AG04450 (cell line): Measurements from ENCODE around the gene NRG3. TPM values are rescaled to one million over a fixed set of nuclear protein-coding genes. Genes with fewer than 3 reads are reported as not detected.

Experiments
- CTCF ChIA-PET: fragments of 300-600, 350-600 bp; formaldehyde crosslinking; extraction: SDS; loops from one replicate; lab custom pipeline; 2022; ENCODE audit warnings: antibody characterized with exemption, inconsistent platforms; lab: Charles Lee
- POLR2A ChIA-PET: fragments of 350-600 bp; formaldehyde crosslinking; extraction: SDS; loops from one replicate; lab custom pipeline; 2021; ENCODE audit warnings: antibody characterized with exemption, inconsistent platforms; lab: Yijun Ruan, JAX
- DNase-seq: peaks from one replicate; pipeline ENCODE4 v3.0.0-alpha.2; 2011; ENCODE audit warnings: low read depth, low spot score
- H3K27ac ChIP-seq: one replicate; pipeline ENCODE4 v1.5.1; 2012; ENCODE audit warnings: low read depth, low read length, control low read depth
- H3K27me3 ChIP-seq: one replicate; pipeline ENCODE4 v1.6.0; 2012; ENCODE audit warnings: low read length; ENCODE audit not compliant: control insufficient read depth, insufficient read depth
- H3K4me3 ChIP-seq: 2 replicates; pipeline ENCODE4 v1.5.1; 2011; ENCODE audit warnings: mild to moderate bottlenecking, low read depth, low read length, control low read depth
- H3K9me3 ChIP-seq: 2 replicates; pipeline ENCODE4 v1.5.1; 2012; ENCODE audit warnings: low read length; ENCODE audit not compliant: control insufficient read depth, insufficient read depth
- CTCF ChIP-seq: IDR thresholded peaks from 2 replicates; pipeline ENCODE4 v1.5.1; 2011; ENCODE audit warnings: low read depth, low read length, control low read depth, inconsistent platforms
- polyA plus RNA-seq: library from polyadenylated mRNA; depleted of rRNA; stranded (reverse); fragments of >200 nt; gene quantifications from 2 replicates; pipeline ENCODE4 v1.2.3, GENCODE V29; 2011

NRG3 gene
- polyA plus RNA-seq, 1 experiment: not detected

GRCh38 chr10:82284180-82284579, 409.2 kb downstream of the NRG3 start:
- ChIA-PET CTCF (no interaction called here), POLR2A (no interaction called here)
- H3K4me3 ChIP-seq: no peak overlapping the region
- no peak for TF ChIP-seq CTCF
- H3K27ac ChIP-seq: no peak overlapping the region
- H3K9me3 ChIP-seq: peaks cover 24% of the 10 kb centered on the region
- no peak for DNase-seq
- H3K27me3 ChIP-seq: no peaks in the 10 kb centered on the region

GRCh38 chr10:82288461-82288881, 413.5 kb downstream of the NRG3 start:
- ChIA-PET POLR2A (no interaction called here), CTCF (no interaction called here)
- H3K27me3 ChIP-seq: no peaks in the 10 kb centered on the region
- no peak for DNase-seq
- peaks cover 12% of the 10 kb centered on the region for H3K9me3 ChIP-seq
- no peak overlapping the region for H3K27ac ChIP-seq
- H3K4me3 ChIP-seq: no peak overlapping the region
- TF ChIP-seq CTCF: no peak

GRCh38 chr10:82289945-82290344, 415.0 kb downstream of the NRG3 start:
- no peak overlapping the region for H3K4me3 ChIP-seq
- CTCF ChIA-PET: no interaction called here
- no peak for TF ChIP-seq CTCF
- POLR2A ChIA-PET: no interaction called here
- DNase-seq: no peak
- H3K9me3 ChIP-seq: peaks cover 12% of the 10 kb centered on the region
- H3K27me3 ChIP-seq: no peaks in the 10 kb centered on the region
- H3K27ac ChIP-seq: no peak overlapping the region

GRCh38 chr10:82294874-82295378, 419.9 kb downstream of the NRG3 start:
- POLR2A ChIA-PET: no interaction called here

GRCh38 chr10:82308641-82309040, 433.6 kb downstream of the NRG3 start:
- Histone ChIP-seq H3K27ac (no peak overlapping the region), H3K27me3 (no peaks in the 10 kb centered on the region), H3K9me3 (peaks cover 8% of the 10 kb centered on the region; the same call in 1 of the 2 replicates), H3K4me3 (no peak overlapping the region)
- CTCF ChIA-PET: no interaction called here
- POLR2A ChIA-PET: no interaction called here
- TF ChIP-seq CTCF: no peak
- DNase-seq: no peak

More at GRCh38 chr10:82294874-82295378, 419.9 kb downstream of the NRG3 start:
- no peak for DNase-seq
- Histone ChIP-seq H3K4me3 (no peak overlapping the region), H3K27ac (no peak overlapping the region), H3K27me3 (no peaks in the 10 kb centered on the region), H3K9me3 (peaks cover 4% of the 10 kb centered on the region)
- TF ChIP-seq CTCF: no peak
- CTCF ChIA-PET: no interaction called here
